ENCODE results near the gene CACNA1C.

Gene CACNA1C

GRCh38 chr12:2588345-2588744 lies 535.6 kb downstream of the CACNA1C start:
- DNase-seq (ENCODE audit: low spot score): no peak

GRCh38 chr12:2589381-2589780 lies 536.6 kb downstream of the CACNA1C start:
- DNase-seq (ENCODE audit: low spot score): no peak

GRCh38 chr12:2593045-2593444 lies 540.3 kb downstream of the CACNA1C start:
- DNase-seq (ENCODE audit: low spot score): peak; percentile 30

GRCh38 chr12:2596441-2596840 lies 543.7 kb downstream of the CACNA1C start:
- no peak for DNase-seq (ENCODE audit: low spot score)

GRCh38 chr12:2605301-2605700 lies 552.5 kb downstream of the CACNA1C start:
- DNase-seq (ENCODE audit: low spot score): no peak

GRCh38 chr12:2606186-2606910 lies 553.6 kb downstream of the CACNA1C start:
- no peak for DNase-seq (ENCODE audit: low spot score)

- DNase-seq (ENCODE audit: low spot score): no peak
Measured at GRCh38 chr12:2607881-2608607, 555.3 kb downstream of the CACNA1C start.

- DNase-seq (ENCODE audit: low spot score): no peak
Measured at GRCh38 chr12:2608608-2608945, 555.8 kb downstream of the CACNA1C start.

GRCh38 chr12:2609020-2609419 lies 556.2 kb downstream of the CACNA1C start:
- peak; percentile 69 for DNase-seq (ENCODE audit: low spot score)

GRCh38 chr12:2610358-2610757 lies 557.6 kb downstream of the CACNA1C start:
- no peak for DNase-seq (ENCODE audit: low spot score)

- DNase-seq (ENCODE audit: low spot score): no peak
Measured at GRCh38 chr12:2613326-2614073, 560.7 kb downstream of the CACNA1C start.

GRCh38 chr12:2614341-2614740 lies 561.6 kb downstream of the CACNA1C start:
- no peak for DNase-seq (ENCODE audit: low spot score)

GRCh38 chr12:2615665-2616402 lies 563.0 kb downstream of the CACNA1C start:
- peak; percentile 67 for DNase-seq (ENCODE audit: low spot score)

- no peak for DNase-seq (ENCODE audit: low spot score)
Measured at GRCh38 chr12:2616763-2617162, 564.0 kb downstream of the CACNA1C start.

GRCh38 chr12:2617365-2617764 lies 564.6 kb downstream of the CACNA1C start:
- no peak for DNase-seq (ENCODE audit: low spot score)

- DNase-seq (ENCODE audit: low spot score): no peak
Measured at GRCh38 chr12:2618291-2618995, 565.7 kb downstream of the CACNA1C start.

GRCh38 chr12:2619136-2619535 lies 566.3 kb downstream of the CACNA1C start:
- no peak for DNase-seq (ENCODE audit: low spot score)

GRCh38 chr12:2622460-2622859 lies 569.7 kb downstream of the CACNA1C start:
- DNase-seq (ENCODE audit: low spot score): no peak

GRCh38 chr12:2623472-2623871 lies 570.7 kb downstream of the CACNA1C start:
- DNase-seq (ENCODE audit: low spot score): no peak

- DNase-seq (ENCODE audit: low spot score): no peak
Measured at GRCh38 chr12:2624543-2625288, 571.9 kb downstream of the CACNA1C start.

- no peak for DNase-seq (ENCODE audit: low spot score)
Measured at GRCh38 chr12:2625289-2625612, 572.5 kb downstream of the CACNA1C start.

All from putamen (tissue), 1 donor.